SU-DHL-6 (cell line): ENCODE data around the gene HSPA12B.

Experiments used
- H2AFZ ChIP-seq: fragments of 200-600 bp; sonication (generic); 2 replicates; pipeline ENCODE4 v1.6.1; 2014; ENCODE audit warnings: low read depth, mild to moderate bottlenecking, moderate library complexity, mixed read lengths, antibody characterized with exemption, low read length; ENCODE audit not compliant: severe bottlenecking
- H3F3A ChIP-seq: fragments of 200-600 bp; shearing (Covaris generic); 2 replicates; pipeline ENCODE4 v1.6.0; 2016; ENCODE audit warnings: antibody characterized with exemption, mild to moderate bottlenecking; ENCODE audit not compliant: insufficient read depth
- H3K27ac ChIP-seq: fragments of 200-600 bp; sonication (generic); 2 replicates; pipeline ENCODE4 v1.5.1; 2016; ENCODE audit warnings: low read depth, mild to moderate bottlenecking, low read length, moderate library complexity, mixed read lengths
- H3K27me3 ChIP-seq: fragments of 200-600 bp; sonication (generic), shearing (Covaris generic); 2 replicates; pipeline ENCODE4 v1.6.0; 2014; ENCODE audit warnings: mild to moderate bottlenecking, low read length
- H3K36me3 ChIP-seq: fragments of 200-600 bp; sonication (generic); 2 replicates; pipeline ENCODE4 v1.6.1; 2014; ENCODE audit warnings: mild to moderate bottlenecking, low read length, mixed read lengths
- H3K4me2 ChIP-seq: fragments of 300-600, 200-600 bp; shearing (Covaris generic), sonication (generic); 2 replicates; pipeline ENCODE4 v1.6.0; 2014; ENCODE audit warnings: low read length, low read depth, mild to moderate bottlenecking; ENCODE audit not compliant: poor library complexity, severe bottlenecking
- H3K4me3 ChIP-seq: fragments of 200-600 bp; sonication (generic); 2 replicates; pipeline ENCODE4 v1.5.1; 2014; ENCODE audit warnings: antibody characterized with exemption, low read length, mild to moderate bottlenecking, mixed read lengths; ENCODE audit not compliant: insufficient read depth, poor library complexity, severe bottlenecking
- H3K79me2 ChIP-seq: fragments of 200-600 bp; sonication (generic); 2 replicates; pipeline ENCODE4 v1.6.1; 2014; ENCODE audit warnings: mild to moderate bottlenecking, low read length, moderate library complexity; ENCODE audit not compliant: insufficient read depth
- H3K9ac ChIP-seq: fragments of 200-600 bp; sonication (generic); 2 replicates; pipeline ENCODE4 v1.7.0; 2014; ENCODE audit warnings: mild to moderate bottlenecking, low read length
- H3K9me2 ChIP-seq: fragments of 200-600 bp; sonication (generic); replicated peaks from 2 replicates; pipeline ENCODE4 v1.6.1; 2014; ENCODE audit warnings: low read length; ENCODE audit not compliant: insufficient read depth
- H3K9me3 ChIP-seq: fragments of 200-600 bp; sonication (generic); 2 replicates; pipeline ENCODE4 v1.6.1; 2014; ENCODE audit warnings: low read length, mixed read lengths; ENCODE audit not compliant: insufficient read depth
- H4K20me1 ChIP-seq: fragments of 200-600 bp; sonication (generic); 2 replicates; pipeline ENCODE4 v1.6.1; 2014; ENCODE audit warnings: low read depth, mild to moderate bottlenecking, antibody characterized with exemption, low read length, moderate library complexity, mixed read lengths
- CTCF ChIP-seq: fragments of 200-600 bp; sonication (generic); IDR thresholded peaks from one replicate; pipeline ENCODE4 v1.5.1; 2017; ENCODE audit warnings: antibody characterized with exemption, mild to moderate bottlenecking, low read length, moderate library complexity; ENCODE audit not compliant: insufficient read depth, poor library complexity, severe bottlenecking
- EZH2phosphoT487 ChIP-seq: fragments of 200-600 bp; sonication (generic), shearing (Covaris generic); conservative IDR thresholded peaks from 2 replicates; pipeline ENCODE4 v1.6.1; 2018; ENCODE audit warnings: mild to moderate bottlenecking, antibody characterized with exemption, low read length, moderate library complexity, mixed read lengths

Gene HSPA12B

GRCh38 chr20:3697588-3698305, 34.7 kb upstream of the HSPA12B start:
- Histone ChIP-seq H3K4me2 (no peak overlapping the region), H2AFZ (no peak overlapping the region), H3K9ac (no peak overlapping the region), H3F3A (no peaks in the 10 kb centered on the region), H3K27me3 (no peaks in the 10 kb centered on the region), H3K79me2 (no peaks in the 10 kb centered on the region), H3K9me2 (no peaks in the 10 kb centered on the region), H3K9me3 (no peaks in the 10 kb centered on the region), H3K36me3 (no peaks in the 10 kb centered on the region), H3K4me3 (no peak overlapping the region), H3K27ac (no peak overlapping the region), H4K20me1 (no peaks in the 10 kb centered on the region)
- no peak for TF ChIP-seq CTCF
- no peak for TF ChIP-seq EZH2phosphoT487

GRCh38 chr20:3698591-3699001, 33.9 kb upstream of the HSPA12B start:
- no peaks in the 10 kb centered on the region for H3K9me3 ChIP-seq
- H3F3A ChIP-seq = no peaks in the 10 kb centered on the region
- no peaks in the 10 kb centered on the region for H3K9me2 ChIP-seq
- no peak for TF ChIP-seq CTCF
- no peak for TF ChIP-seq EZH2phosphoT487
- no peak overlapping the region for H3K9ac ChIP-seq
- no peak overlapping the region for H3K4me2 ChIP-seq
- no peak overlapping the region for H2AFZ ChIP-seq
- H3K4me3 ChIP-seq = no peak overlapping the region
- H3K36me3 ChIP-seq = no peaks in the 10 kb centered on the region
- no peaks in the 10 kb centered on the region for H3K79me2 ChIP-seq
- no peak overlapping the region for H3K27ac ChIP-seq
- H3K27me3 ChIP-seq = no peaks in the 10 kb centered on the region
- H4K20me1 ChIP-seq = no peaks in the 10 kb centered on the region

GRCh38 chr20:3699037-3699436, 33.4 kb upstream of the HSPA12B start:
- Histone ChIP-seq H3K9me3 (no peaks in the 10 kb centered on the region), H3K27ac (no peak overlapping the region), H3K27me3 (no peaks in the 10 kb centered on the region), H3F3A (no peaks in the 10 kb centered on the region), H4K20me1 (no peaks in the 10 kb centered on the region), H2AFZ (no peak overlapping the region), H3K4me3 (no peak overlapping the region), H3K79me2 (no peaks in the 10 kb centered on the region), H3K9me2 (no peaks in the 10 kb centered on the region), H3K4me2 (no peak overlapping the region), H3K36me3 (no peaks in the 10 kb centered on the region), H3K9ac (no peak overlapping the region)
- TF ChIP-seq CTCF (no peak), EZH2phosphoT487 (no peak)
